ENCODE results near the gene SLC5A11. TPM values are rescaled to one million over a fixed set of nuclear protein-coding genes. Genes with fewer than 3 reads are reported as not detected.

Gene SLC5A11
- total RNA-seq, 1 experiment from 2014 or later: not detected

DNA sequence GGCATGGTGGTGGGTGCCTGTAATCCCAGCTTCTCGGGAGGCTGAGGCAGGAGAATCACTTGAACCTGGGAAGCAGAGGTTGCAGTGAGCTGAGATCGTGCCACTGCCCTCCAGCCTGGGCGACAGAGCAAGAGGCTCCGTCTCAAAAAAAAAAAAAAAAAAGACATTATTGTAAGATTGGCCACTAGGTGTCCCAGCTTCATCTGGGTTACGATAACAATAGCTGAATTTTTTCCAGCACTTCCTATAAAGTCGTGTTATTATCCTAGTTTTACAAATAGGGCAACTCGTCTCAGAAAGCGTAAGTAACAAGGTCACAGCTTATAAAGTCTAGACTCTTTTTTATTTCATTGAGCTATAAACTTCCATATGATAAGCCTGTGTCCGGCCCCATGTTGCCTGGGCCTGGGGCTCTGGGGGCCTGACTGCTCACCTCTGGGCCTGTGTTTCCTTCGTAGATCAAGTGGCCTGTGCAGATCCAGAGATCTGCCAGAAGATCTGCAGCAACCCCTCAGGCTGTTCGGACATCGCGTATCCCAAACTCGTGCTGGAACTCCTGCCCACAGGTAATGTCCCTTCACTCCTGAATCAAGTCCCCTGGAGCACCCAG lies 60.5 kb downstream of the SLC5A11 start:
- Mint-ChIP-seq H3K9me3 (ENCODE audit: low read depth, unreplicated experiment) (no peaks in the 10 kb centered on the region), H3K27ac (ENCODE audit: unreplicated experiment) (no peak overlapping the region), H3K36me3 (ENCODE audit: insufficient read depth, unreplicated experiment) (no peaks in the 10 kb centered on the region), H3K27me3 (ENCODE audit: unreplicated experiment) (no peaks in the 10 kb centered on the region), H3K4me3 (ENCODE audit: low read depth, unreplicated experiment) (no peak overlapping the region), H3K4me1 (ENCODE audit: low read depth, unreplicated experiment) (no peaks in the 10 kb centered on the region)
- no TSS peak for BruUV-seq (replicated peaks)
- TF ChIP-seq, protein P1, sequence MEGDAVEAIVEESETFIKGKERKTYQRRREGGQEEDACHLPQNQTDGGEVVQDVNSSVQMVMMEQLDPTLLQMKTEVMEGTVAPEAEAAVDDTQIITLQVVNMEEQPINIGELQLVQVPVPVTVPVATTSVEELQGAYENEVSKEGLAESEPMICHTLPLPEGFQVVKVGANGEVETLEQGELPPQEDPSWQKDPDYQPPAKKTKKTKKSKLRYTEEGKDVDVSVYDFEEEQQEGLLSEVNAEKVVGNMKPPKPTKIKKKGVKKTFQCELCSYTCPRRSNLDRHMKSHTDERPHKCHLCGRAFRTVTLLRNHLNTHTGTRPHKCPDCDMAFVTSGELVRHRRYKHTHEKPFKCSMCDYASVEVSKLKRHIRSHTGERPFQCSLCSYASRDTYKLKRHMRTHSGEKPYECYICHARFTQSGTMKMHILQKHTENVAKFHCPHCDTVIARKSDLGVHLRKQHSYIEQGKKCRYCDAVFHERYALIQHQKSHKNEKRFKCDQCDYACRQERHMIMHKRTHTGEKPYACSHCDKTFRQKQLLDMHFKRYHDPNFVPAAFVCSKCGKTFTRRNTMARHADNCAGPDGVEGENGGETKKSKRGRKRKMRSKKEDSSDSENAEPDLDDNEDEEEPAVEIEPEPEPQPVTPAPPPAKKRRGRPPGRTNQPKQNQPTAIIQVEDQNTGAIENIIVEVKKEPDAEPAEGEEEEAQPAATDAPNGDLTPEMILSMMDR (IDR thresholded peaks at IDR 0.05; ENCODE audit: unreplicated experiment): peak; percentile 33
- intact Hi-C loops (cut with micrococcal nuclease; ENCODE audit: unreplicated experiment): loop anchor here (5.0 kb wide), 1 partner anchor 69 kb away; no protein-coding TSS in a partner anchor
- no peak for DNase-seq
- CTCF ChIA-PET: interaction anchor here (0.5 to 1.5 kb wide), 6 partner anchors 18 to 471 kb away, joined by 3 to 14 read pairs (median 4); no protein-coding TSS in a partner anchor

DNA sequence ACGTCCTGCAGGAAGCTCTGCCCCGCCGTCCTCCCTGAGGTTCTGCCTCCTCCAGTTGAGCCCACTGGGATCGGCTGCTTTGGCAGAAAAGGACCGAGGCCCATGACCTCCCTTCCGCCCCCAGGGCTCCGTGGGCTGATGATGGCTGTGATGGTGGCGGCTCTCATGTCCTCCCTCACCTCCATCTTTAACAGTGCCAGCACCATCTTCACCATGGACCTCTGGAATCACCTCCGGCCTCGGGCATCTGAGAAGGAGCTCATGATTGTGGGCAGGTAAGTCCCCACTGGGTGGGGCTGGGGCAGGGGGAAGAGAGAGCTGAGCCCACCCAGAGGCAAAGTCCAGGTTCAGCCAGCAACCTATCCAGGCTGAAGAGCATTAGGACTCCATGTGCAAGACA lies 61.1 kb downstream of the SLC5A11 start:
- intact Hi-C loops (cut with micrococcal nuclease; ENCODE audit: unreplicated experiment): loop anchor here (5.0 kb wide), 1 partner anchor 70 kb away; no protein-coding TSS in a partner anchor
- TF ChIP-seq, protein P1 (IDR thresholded peaks at IDR 0.05; ENCODE audit: unreplicated experiment): no peak
- no peak overlapping the region for H3K4me3 Mint-ChIP-seq (ENCODE audit: low read depth, unreplicated experiment)
- CTCF ChIA-PET: interaction anchor here (0.6 to 1.5 kb wide), 4 partner anchors 17 to 320 kb away, joined by 3 to 14 read pairs (median 4); no protein-coding TSS in a partner anchor
- H3K27ac Mint-ChIP-seq (ENCODE audit: unreplicated experiment): no peak overlapping the region
- no peaks in the 10 kb centered on the region for H3K9me3 Mint-ChIP-seq (ENCODE audit: low read depth, unreplicated experiment)
- H3K4me1 Mint-ChIP-seq (ENCODE audit: low read depth, unreplicated experiment): no peaks in the 10 kb centered on the region
- BruUV-seq (replicated peaks): no TSS peak
- no peaks in the 10 kb centered on the region for H3K36me3 Mint-ChIP-seq (ENCODE audit: insufficient read depth, unreplicated experiment)
- no peaks in the 10 kb centered on the region for H3K27me3 Mint-ChIP-seq (ENCODE audit: unreplicated experiment)
- no peak for DNase-seq

DNA sequence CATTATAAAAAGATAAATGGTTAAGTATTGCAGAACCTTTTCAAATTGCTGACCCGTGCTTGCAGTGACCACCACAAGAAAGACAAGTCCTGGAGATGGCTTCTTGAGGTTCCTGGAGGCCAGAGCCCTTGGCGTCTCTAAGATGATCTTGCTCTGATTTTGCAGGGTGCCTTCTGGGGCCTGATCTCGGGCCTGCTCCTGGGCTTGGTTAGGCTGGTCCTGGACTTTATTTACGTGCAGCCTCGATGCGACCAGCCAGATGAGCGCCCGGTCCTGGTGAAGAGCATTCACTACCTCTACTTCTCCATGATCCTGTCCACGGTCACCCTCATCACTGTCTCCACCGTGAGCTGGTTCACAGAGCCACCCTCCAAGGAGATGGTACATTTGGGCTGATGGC lies 63.0 kb downstream of the SLC5A11 start:
- no peaks in the 10 kb centered on the region for H3K9me3 Mint-ChIP-seq (ENCODE audit: low read depth, unreplicated experiment)

DNA sequence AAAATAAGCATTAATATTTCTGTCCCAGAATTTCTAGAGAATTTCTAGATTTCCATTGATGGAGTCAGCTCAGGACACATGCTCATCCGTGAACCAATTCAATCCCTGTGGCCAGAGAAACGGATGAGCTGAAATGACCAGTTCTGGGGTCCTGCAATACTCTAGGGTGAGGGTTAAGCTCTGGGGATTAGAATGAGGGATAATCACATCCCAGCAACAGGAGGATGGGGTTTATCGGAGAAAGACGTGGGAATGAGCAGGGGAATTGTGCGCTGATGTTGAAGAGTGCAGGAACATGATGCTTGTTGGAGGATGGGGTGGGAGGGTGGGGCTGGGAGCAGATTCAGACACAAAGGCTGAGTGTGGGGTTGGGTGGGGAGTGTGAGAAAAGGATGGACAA lies 64.1 kb downstream of the SLC5A11 start:
- H3K4me3 Mint-ChIP-seq (ENCODE audit: low read depth, unreplicated experiment): no peak overlapping the region
- no TSS peak for BruUV-seq (replicated peaks)
- intact Hi-C loops (cut with micrococcal nuclease; ENCODE audit: unreplicated experiment): loop anchor here (5.0 kb wide), 1 partner anchor 73 kb away; no protein-coding TSS in a partner anchor
- TF ChIP-seq, protein P1 (IDR thresholded peaks at IDR 0.05; ENCODE audit: unreplicated experiment): no peak
- H3K36me3 Mint-ChIP-seq (ENCODE audit: insufficient read depth, unreplicated experiment): no peaks in the 10 kb centered on the region
- no peaks in the 10 kb centered on the region for H3K27me3 Mint-ChIP-seq (ENCODE audit: unreplicated experiment)
- H3K27ac Mint-ChIP-seq (ENCODE audit: unreplicated experiment): no peak overlapping the region
- H3K4me1 Mint-ChIP-seq (ENCODE audit: low read depth, unreplicated experiment): no peaks in the 10 kb centered on the region
- no peaks in the 10 kb centered on the region for H3K9me3 Mint-ChIP-seq (ENCODE audit: low read depth, unreplicated experiment)
- CTCF ChIA-PET: interaction anchor here (0.6 to 0.7 kb wide), 2 partner anchors 38 to 75 kb away, joined by 3 to 5 read pairs; no protein-coding TSS in a partner anchor
- DNase-seq: no peak

More for the DNA sequence above, 63.0 kb downstream of the SLC5A11 start:
- Mint-ChIP-seq H3K27me3 (ENCODE audit: unreplicated experiment) (no peaks in the 10 kb centered on the region), H3K4me1 (ENCODE audit: low read depth, unreplicated experiment) (no peaks in the 10 kb centered on the region), H3K4me3 (ENCODE audit: low read depth, unreplicated experiment) (no peak overlapping the region), H3K36me3 (ENCODE audit: insufficient read depth, unreplicated experiment) (no peaks in the 10 kb centered on the region), H3K27ac (ENCODE audit: unreplicated experiment) (no peak overlapping the region)
- intact Hi-C loops (cut with micrococcal nuclease; ENCODE audit: unreplicated experiment): loop anchor here (5.0 kb wide), 1 partner anchor 71 kb away; no protein-coding TSS in a partner anchor
- no TSS peak for BruUV-seq (replicated peaks)
- TF ChIP-seq, protein P1 (IDR thresholded peaks at IDR 0.05; ENCODE audit: unreplicated experiment): no peak
- CTCF ChIA-PET: interaction anchor here (0.6 to 1.2 kb wide), 4 partner anchors 13 to 388 kb away, joined by 3 to 4 read pairs (median 3); no protein-coding TSS in a partner anchor
- no peak for DNase-seq
